ENCODE data around the gene DNAJC13. TPM values are rescaled to one million over a fixed set of nuclear protein-coding genes. Genes with fewer than 3 reads are reported as not detected.

Gene DNAJC13
- total RNA-seq, 1 experiment from 2014 or later = 28.5 TPM

DNA sequence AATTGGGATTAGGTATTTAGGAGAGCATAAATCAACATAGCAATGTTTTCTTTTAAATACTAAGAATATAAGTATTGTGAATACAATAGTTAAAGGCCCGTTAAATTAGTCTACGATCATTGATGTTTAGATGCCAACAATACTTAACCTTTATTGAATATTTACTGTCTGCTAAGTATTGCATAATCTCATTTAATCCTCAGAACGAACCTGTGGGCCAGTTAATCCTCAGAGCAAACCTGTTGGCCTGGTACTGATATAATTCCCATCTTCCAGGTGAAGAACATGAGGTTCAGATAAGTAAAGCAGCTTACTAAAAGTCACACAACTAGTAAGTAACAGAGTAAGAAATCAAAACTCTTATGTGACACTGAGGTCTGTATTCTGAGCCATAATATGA lies 122.4 kb downstream of the DNAJC13 start (continued):
- TF ChIP-seq NR2C2 (CRISPR knock-in tag; IDR thresholded peaks at IDR 0.05) (no peak), ESRRA (CRISPR knock-in tag; IDR thresholded peaks at IDR 0.05; ENCODE audit: borderline replicate concordance) (no peak), PREB (CRISPR knock-in tag; IDR thresholded peaks at IDR 0.05; ENCODE audit: borderline replicate concordance) (no peak), E2F5 (CRISPR knock-in tag; IDR thresholded peaks at IDR 0.05) (no peak), OVOL2 (CRISPR knock-in tag; IDR thresholded peaks at IDR 0.05; ENCODE audit: borderline replicate concordance) (no peak), MXD4 (CRISPR knock-in tag; IDR thresholded peaks at IDR 0.05; ENCODE audit: borderline replicate concordance) (no peak), SOX15 (CRISPR knock-in tag; IDR thresholded peaks at IDR 0.05) (no peak), CREM (CRISPR knock-in tag; IDR thresholded peaks at IDR 0.05) (no peak)
- TF ChIP-seq, protein P1, sequence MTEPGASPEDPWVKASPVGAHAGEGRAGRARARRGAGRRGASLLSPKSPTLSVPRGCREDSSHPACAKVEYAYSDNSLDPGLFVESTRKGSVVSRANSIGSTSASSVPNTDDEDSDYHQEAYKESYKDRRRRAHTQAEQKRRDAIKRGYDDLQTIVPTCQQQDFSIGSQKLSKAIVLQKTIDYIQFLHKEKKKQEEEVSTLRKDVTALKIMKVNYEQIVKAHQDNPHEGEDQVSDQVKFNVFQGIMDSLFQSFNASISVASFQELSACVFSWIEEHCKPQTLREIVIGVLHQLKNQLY (CRISPR knock-in tag; IDR thresholded peaks at IDR 0.05) = no peak
- TF ChIP-seq, protein P2, sequence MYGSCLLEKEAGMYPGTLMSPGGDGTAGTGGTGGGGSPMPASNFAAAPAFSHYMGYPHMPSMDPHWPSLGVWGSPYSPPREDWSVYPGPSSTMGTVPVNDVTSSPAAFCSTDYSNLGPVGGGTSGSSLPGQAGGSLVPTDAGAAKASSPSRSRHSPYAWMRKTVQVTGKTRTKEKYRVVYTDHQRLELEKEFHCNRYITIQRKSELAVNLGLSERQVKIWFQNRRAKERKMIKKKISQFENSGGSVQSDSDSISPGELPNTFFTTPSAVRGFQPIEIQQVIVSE (CRISPR knock-in tag; IDR thresholded peaks at IDR 0.05; ENCODE audit: borderline replicate concordance) = no peak

DNA sequence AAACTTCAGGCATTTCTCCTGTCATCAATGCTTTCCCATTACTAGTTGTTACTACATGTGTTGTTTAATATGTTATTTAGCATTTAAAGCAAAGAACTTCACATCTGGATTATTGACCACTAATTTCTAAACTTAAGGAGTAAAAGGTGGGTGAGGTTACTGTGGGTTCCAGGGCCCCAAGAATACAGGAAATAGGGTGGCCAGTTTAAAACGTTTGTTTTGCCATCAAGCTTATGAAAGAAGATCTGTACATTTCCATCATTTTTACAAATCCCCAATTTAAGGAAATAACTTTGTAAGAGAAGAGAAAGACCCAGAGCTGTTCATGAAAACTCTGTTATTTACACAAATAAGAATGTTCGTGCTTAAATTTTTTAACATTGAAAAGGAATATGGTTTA lies 125.3 kb downstream of the DNAJC13 start:
- Mint-ChIP-seq H3K4me1 (0 out of 2 replicates have a peak, but pooled peaks cover 5% of the 10 kb centered on the region), H3K27ac (no peak overlapping the region), H3K4me3 (no peak overlapping the region), H3K36me3 (peaks cover 5% of the 10 kb centered on the region; the same call in 1 of the 2 replicates), H3K27me3 (ENCODE audit: low read depth) (no peaks in the 10 kb centered on the region), H3K9me3 (no peaks in the 10 kb centered on the region)
- POLR2A ChIA-PET = no interaction called here
- DNase-seq (ENCODE audit: low spot score) (no peak), ATAC-seq (no peak)
- no peak for TF ChIP-seq RORB (CRISPR knock-in tag; IDR thresholded peaks at IDR 0.05)
- TF ChIP-seq E2F5 (CRISPR knock-in tag; IDR thresholded peaks at IDR 0.05) = no peak
- TF ChIP-seq, protein P3, sequence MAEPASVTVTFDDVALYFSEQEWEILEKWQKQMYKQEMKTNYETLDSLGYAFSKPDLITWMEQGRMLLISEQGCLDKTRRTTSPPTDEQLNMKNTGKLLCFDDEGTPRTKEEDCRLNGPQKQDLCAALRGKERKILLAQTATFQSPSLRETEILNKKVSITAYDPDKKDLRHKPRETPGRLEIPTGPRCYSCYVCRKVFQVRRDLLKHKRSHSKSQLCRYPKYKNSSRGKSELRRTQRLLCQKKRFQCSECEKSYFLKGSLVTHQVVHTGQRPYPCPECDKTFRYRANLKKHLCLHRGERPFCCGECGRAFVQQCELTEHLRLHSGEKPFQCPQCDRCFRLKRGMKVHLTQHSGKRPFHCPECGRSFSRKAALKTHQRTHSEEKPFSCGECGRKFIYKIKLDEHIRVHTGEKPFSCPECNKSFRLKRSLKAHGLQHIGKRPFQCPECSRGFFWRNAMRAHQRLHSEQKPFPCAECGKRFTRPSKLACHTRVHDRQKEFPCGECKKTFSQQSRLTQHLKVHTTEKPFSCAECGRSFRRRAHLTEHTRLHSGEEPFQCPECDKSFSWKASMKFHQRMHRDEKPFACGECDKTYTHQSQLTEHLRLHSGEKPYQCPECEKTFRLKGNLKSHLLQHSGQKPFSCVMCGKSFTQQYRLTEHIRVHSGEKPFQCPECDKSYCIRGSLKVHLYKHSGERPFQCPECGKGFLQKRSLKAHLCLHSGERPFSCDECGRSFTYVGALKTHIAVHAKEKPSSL (CRISPR knock-in tag; conservative IDR thresholded peaks at IDR 0.05) = no peak
- CTCF ChIA-PET = no interaction called here

DNA sequence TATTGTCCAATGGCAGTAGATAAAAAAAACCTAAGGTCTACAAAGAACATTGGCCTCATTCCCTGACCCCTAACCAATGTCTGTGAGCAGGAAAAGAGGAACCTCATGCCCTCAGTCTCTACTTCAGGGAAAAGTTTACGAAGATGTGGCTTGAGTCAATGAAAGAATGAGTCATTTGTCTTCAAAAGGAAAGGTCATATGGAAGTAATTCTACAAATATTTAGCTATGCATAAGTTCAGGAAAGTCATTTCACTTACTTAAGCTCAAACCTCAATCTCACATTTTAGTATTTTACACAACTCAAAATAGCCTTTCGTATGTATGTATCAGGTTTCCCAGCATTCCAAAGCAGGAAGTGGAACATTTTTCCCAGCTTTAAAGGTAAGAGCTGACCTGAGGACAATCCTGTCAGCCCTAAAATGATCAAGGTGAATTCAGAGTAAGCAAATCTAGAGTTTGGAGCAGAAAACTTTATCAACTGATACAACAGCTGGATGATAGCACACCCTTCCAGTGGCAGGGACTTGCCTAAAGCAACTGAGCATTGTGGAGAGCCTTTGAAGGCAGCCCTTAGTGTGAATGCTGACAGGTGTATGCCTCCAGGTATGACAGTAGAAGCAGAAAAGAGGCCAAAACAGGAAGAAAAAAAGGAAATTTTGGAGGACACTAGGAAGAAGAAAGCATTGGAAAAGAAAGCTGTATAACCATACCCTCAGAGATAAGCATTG lies 125.9 kb downstream of the DNAJC13 start:
- DNase-seq (ENCODE audit: low spot score) (no peak), ATAC-seq (no peak)
- Mint-ChIP-seq H3K36me3 (no peaks in the 10 kb centered on the region; the same call in 1 of the 2 replicates), H3K4me3 (no peak overlapping the region), H3K27me3 (ENCODE audit: low read depth) (no peaks in the 10 kb centered on the region), H3K27ac (peak overlapping the region; percentile 28; the same call in 1 of the 2 replicates), H3K9me3 (peaks cover 3% of the 10 kb centered on the region; the same call in 1 of the 2 replicates), H3K4me1 (0 out of 2 replicates have a peak, but pooled peaks cover 5% of the 10 kb centered on the region)
- POLR2A ChIA-PET = no interaction called here
- CTCF ChIA-PET = no interaction called here
- no peak for TF ChIP-seq JAZF1 (CRISPR knock-in tag; IDR thresholded peaks at IDR 0.05)
- TF ChIP-seq ZNF281 (CRISPR knock-in tag; IDR thresholded peaks at IDR 0.05) = no peak
- no peak for TF ChIP-seq CREB1 (CRISPR knock-in tag; IDR thresholded peaks at IDR 0.05)
- no peak for TF ChIP-seq HMGXB4 (CRISPR knock-in tag; IDR thresholded peaks at IDR 0.05)
- TF ChIP-seq ESRRA (CRISPR knock-in tag; IDR thresholded peaks at IDR 0.05; ENCODE audit: borderline replicate concordance) = no peak
- no peak for TF ChIP-seq ATF1 (CRISPR knock-in tag; IDR thresholded peaks at IDR 0.05)
- no peak for TF ChIP-seq ZNF396 (CRISPR knock-in tag; IDR thresholded peaks at IDR 0.05; ENCODE audit: borderline replicate concordance)
- TF ChIP-seq ZBTB21 (CRISPR knock-in tag; IDR thresholded peaks at IDR 0.05; ENCODE audit: borderline replicate concordance) = no peak
